RWPE1 (cell line): Measurements from ENCODE around the gene SYNJ1.

Source experiments
- CTCF ChIA-PET: fragments of 350-600 bp; sonication (Branson Sonifier 250); formaldehyde crosslinking; extraction: SDS; loops from one replicate; lab custom pipeline; 2021; lab: Yijun Ruan, JAX
- POLR2A ChIA-PET: fragments of 400-600 bp; formaldehyde crosslinking; extraction: SDS; loops from one replicate; lab custom pipeline; 2020; ENCODE audit warnings: antibody characterized with exemption; ENCODE audit not compliant: low non-redundant PET; lab: Yijun Ruan, JAX
- DNase-seq: peaks from one replicate; pipeline ENCODE4 v3.0.0; 2012; ENCODE audit warnings: low spot score
- H3K27ac ChIP-seq: fragments of 450-650 bp; 2 replicates; pipeline ENCODE4 v1.5.1; 2017
- CTCF ChIP-seq: fragments of 450-650 bp; conservative IDR thresholded peaks from 2 replicates; pipeline ENCODE4 v1.5.1; 2017; ENCODE audit warnings: low read depth, mild to moderate bottlenecking

Gene SYNJ1

GRCh38 chr21:32658524-32658923, 69.3 kb downstream of the SYNJ1 start:
- ChIA-PET CTCF (interaction anchor here (0.7 to 1.1 kb wide), 2 partner anchors 50 to 58 kb away, joined by 3 read pairs; no protein-coding TSS in a partner anchor), POLR2A (interaction anchor here (0.6 kb wide), 1 partner anchor 173 kb away, joined by 4 read pairs; no protein-coding TSS in a partner anchor)
- no peak for DNase-seq
- no peak for TF ChIP-seq CTCF
- no peak overlapping the region for H3K27ac ChIP-seq

DNA sequence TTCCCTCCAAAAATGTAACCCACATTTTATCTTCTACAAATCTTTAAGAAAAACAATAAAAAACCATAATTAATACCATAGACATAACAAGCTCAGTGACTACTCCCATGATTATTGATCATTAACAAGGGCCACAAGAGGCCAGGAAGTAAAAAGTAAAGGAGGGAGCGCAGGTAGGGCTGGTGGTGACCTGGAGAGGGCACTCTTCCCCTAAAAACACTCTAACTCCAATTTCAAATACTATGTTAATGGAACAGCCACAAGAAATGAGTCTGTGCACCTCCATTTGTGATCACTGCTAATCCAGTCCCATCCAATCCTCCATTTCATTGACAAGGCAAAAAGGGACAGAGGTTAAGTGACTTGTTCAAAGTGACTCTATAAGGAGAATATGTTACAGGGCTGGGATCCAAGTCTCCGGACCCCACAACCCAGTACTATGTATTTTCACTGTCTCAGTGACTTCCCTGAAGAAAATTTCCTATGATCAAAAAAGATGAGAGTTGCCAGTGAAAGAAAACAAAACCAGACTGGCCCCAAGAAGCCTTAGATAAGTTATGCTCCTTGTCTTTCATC, 74.4 kb downstream of the SYNJ1 start:
- DNase-seq: peak; percentile 35
- CTCF ChIA-PET: interaction anchor here (0.7 kb wide), 1 partner anchor 102 kb away, joined by 3 read pairs; no protein-coding TSS in a partner anchor
- POLR2A ChIA-PET: no interaction called here
- H3K27ac ChIP-seq: no peak overlapping the region
- peak; percentile 55 for TF ChIP-seq CTCF

GRCh38 chr21:32648165-32648564, 79.6 kb downstream of the SYNJ1 start:
- CTCF ChIA-PET: no interaction called here
- no peak overlapping the region for H3K27ac ChIP-seq
- TF ChIP-seq CTCF: no peak
- DNase-seq: no peak
- POLR2A ChIA-PET: no interaction called here

- DNase-seq: no peak
- POLR2A ChIA-PET: no interaction called here
- CTCF ChIA-PET: no interaction called here
- no peak overlapping the region for H3K27ac ChIP-seq
- no peak for TF ChIP-seq CTCF
Observed at GRCh38 chr21:32645261-32646182, 82.3 kb downstream of the SYNJ1 start.

GRCh38 chr21:32641710-32642698, 85.8 kb downstream of the SYNJ1 start:
- CTCF ChIA-PET: interaction anchor here (0.5 to 0.7 kb wide), 3 partner anchors 31 to 684 kb away, joined by 3 to 8 read pairs (median 3); no protein-coding TSS in a partner anchor
- POLR2A ChIA-PET: no interaction called here

More at GRCh38 chr21:32641710-32642698, 85.8 kb downstream of the SYNJ1 start:
- H3K27ac ChIP-seq: no peak overlapping the region
- TF ChIP-seq CTCF: no peak
- no peak for DNase-seq
